Activated CD8-positive, alpha-beta memory T cell treated with anti-CD3 and anti-CD28 coated beads, Interleukin-2, amount 50 U/mL, for 1 hour (primary cell): ENCODE results near the gene JCHAIN.

Source experiments
- DNase-seq: peaks from one replicate; pipeline ENCODE4 v3.0.0-alpha.2; 2020; ENCODE audit errors: extremely low read depth

The JCHAIN gene

DNA sequence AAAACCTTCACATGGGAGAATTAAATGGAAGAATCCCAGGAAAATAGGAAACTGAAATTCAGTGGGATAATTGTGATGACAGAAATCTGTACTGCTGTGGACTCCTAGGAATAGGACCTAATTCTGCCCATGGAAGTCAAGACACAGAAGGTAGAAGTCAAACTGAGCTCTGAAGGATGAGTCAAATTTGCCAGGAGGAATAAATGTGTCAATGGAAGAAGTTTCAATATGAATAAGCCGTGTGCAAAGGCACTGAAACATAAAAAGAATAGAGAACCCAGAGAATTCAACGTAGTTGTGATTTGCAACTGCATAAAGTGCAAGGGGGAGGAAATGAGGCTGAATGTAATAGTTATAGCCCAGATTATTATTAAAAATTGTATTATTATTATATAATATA is 26.1 kb downstream of the JCHAIN start:
- DNase-seq: no peak

DNA sequence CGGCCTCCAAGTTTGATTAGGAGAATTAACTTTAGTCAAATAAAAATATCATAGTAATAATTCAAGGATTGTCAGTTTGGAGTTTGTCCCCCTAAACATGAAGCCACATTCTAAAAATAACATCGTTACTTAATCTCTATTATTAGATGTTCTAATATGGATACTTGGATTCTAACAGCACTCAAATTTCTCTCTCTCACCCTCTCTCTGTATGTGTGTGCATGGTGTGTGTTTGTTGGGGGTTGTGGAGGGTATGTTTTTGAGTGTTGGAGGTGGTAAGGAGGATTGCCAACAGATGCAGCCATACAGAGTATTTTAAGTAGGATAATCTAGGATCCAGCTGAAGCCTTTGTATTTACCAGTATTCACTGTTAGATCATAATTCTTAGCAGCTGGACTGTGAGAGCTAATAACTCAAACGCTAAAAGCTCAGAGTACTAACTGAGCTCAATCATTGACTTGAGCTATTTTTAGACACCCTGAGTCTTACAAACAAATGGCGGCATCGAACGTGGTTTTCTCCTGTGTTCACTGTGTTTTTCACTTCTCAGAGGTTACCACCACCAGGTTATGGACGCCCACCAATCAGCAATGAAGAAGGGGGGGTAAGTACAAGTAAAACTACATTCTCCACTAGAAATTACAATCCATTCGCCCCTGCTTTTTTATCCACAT is 28.9 kb downstream of the JCHAIN start:
- DNase-seq: no peak

DNA sequence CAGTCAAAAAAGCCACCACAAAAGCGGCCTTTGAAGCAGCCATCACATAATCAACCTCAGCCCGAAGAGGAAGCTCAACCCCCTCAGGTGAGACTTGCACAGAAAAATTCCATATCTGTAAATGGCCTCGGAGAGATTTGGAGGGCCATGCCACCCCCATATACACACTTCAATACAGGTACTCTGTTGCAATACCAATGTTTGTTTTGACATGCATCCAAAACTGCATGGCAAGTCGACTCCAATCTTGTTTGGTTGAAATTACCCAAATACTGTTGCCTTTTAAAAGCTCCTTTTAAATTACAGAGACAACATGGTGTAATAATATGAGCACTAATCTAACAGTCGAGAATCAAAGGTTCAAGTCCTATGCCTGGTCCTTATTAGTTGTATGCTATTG is 31.8 kb downstream of the JCHAIN start:
- no peak for DNase-seq

DNA sequence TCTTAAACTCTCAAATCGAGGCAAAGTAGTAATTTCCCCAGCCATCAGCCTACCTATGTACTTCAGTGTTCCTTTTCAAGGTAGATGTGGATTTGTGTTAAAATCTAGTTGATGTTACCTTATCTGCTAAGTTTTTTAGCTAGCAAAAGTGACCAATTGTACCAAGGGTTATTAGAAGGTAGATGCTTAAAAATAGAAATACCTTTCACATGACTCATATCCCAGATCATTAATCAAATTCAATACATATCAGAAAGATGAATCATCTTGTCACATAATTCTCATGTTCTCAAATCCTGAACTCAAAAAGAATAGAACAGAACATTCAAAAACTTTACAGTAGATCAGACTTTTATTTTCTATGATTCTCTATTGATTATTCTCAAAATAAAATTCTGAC is 34.3 kb downstream of the JCHAIN start:
- no peak for DNase-seq

DNA sequence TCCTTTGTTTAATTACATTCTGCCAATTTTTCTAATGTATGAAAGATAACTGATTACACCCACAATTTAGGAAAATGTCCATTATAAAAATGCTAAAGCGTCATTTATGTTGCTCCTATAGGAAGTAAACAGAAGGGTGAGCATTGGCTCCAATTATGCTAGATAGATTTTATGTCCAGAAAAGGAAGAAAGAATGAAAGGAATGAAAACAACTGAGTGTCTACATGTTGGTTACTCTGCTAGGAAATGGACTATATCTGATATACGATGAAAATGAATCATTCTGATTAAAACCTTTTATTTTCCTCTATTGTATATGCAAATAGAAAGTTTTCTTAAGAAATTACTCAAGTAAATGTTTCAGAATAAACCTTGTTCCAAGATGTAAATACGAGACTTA is 36.1 kb downstream of the JCHAIN start:
- no peak for DNase-seq

DNA sequence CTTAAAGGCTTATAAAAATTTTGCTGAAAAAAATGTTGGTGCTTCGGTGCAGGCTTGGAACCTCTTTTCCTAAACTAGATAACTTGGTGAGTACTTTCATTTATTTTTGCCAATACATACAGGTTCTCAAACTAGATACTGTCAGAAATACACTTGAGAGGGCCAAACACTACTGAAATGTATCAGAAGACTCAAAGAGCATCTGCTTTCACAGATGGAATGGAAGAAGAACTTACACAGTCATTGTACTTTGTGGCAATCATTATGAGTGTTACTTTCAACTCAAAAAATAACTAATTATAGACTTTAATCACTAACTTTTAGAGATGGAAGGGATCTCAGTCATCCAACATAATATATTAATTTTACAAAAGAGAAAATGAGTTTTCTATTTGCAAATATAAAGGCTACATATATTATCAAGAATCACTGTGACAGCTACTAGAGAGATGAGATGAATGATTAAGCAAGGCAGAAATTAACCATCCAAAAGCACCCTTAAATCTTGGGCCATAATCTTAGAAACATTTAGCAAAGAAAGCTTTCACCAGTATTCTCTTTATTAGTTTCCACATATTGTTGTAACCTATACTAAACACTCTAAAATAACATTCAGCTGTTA is 36.7 kb downstream of the JCHAIN start:
- no peak for DNase-seq

DNA sequence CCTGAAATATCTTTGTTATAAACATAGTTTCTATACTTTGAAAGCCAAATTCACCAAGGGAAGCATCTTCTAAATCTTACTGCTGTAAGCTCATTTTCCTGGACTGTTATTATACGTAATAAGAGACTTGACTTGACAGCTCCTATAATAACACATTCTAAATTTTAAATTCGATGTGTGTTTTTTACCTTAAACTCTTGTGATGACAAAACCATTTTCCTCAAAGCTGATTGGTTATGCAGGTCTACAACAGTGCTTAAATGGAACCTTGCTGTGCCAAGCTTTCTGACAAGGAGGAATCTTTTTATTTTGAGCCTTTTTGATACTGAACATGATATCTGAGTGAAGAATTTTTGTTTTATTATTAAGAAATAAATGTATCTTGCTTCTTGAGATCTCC is 37.9 kb downstream of the JCHAIN start, which contains the start of gene ENAM:
Gene ENAM, plus strand, starts transcription at position 301 of the 400 bp plus-strand sequence. CDS start 757 bp downstream, outside the sequence.
- DNase-seq: no peak

DNA sequence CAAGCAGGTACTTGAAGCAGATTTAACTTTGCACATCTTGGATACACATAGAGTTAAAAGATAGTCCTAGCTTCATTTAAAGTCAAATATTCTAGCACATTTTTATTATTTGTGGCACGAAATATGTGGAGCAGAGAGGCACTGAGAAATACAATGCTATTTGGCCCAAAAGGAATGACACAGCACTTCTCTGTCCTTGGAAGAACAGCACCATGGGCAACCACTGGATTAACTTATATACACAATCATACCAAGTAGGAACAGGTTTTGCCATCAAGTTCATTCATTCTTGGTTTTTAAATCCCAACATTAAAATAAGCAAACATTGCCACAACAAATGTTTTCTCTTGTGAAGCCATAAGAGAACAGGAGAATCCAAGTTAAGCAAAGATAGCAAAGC is 38.7 kb downstream of the JCHAIN start:
- no peak for DNase-seq

DNA sequence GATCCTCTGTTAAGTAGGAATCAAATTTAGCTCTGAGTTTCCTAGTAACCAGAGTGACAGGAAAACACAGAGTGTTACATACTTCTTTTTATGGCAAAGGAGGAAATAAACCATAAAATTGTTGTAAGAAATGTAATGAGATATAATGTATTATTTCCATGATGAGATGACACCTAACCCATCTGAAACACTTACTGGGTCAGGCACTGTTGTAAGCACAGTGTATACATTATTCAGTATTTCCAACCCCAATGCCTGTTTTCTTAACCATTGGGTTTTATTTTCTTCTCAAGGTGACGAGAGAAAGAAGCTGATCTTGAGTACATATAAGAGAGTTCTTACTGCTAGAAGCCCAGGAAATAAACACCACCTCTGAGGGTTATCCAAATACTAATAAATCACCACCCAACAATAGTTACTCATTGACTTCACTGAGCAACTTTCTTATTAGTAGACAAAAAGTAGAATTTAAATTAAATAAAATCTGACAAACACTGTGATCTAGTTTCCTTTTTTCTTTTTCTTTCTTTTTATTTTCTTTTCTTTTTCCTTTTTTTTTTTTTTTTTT is 42.0 kb downstream of the JCHAIN start:
- DNase-seq: no peak

DNA sequence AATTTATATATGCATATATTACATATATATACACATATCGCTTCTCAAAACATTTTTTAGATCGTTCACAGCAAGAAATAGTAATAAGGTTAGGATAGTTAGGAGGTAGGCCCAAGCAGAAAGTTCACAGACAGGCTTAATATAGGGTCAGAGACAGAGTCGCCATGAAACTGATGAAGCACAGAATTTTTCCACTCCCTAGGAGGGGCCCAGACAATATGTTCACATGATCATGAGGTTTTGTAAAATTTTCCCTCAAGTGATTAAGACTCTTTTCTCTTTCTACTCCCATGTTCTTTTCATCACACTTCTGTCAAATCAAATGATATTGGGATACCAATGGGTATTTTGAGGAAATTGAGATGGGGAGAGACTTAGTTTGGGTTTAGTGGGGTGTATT is 43.0 kb downstream of the JCHAIN start:
- DNase-seq: no peak

DNA sequence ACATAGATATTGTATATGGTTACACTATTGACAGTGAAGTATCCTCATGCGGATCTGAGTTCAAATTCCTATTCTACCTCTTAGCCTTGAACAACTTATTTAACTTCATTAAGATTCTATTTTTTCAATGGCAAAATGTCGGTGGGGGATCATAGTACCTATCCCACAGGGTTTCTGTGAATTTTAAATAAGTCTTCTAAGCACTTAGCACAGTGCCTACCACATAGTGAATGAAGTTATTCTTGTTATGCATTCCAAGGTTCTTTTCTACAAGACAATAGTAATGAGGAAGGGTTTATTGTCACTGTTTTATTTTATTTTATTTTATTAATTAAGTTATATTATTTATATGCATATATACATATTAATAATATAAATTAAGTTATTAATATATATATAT is 46.5 kb downstream of the JCHAIN start:
- DNase-seq: no peak

DNA sequence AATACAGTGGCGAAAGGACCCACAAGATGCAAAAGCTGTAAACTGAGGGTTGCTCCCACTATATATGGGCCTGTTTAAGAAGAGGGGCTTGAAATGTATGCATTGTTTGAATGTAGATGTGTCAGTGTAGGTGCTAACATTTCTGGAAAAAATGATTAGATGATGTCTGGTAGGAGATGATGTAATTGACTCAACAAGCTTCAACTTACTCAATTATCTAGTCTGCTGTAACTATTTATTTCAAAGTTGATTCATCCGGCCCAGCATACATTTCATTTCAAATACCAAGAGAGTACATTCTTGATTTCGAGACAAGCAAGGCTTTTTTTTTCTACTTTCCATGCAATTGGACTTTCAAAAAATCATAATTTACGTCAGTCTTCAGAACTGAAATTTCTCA is 47.0 kb downstream of the JCHAIN start:
- DNase-seq: no peak

DNA sequence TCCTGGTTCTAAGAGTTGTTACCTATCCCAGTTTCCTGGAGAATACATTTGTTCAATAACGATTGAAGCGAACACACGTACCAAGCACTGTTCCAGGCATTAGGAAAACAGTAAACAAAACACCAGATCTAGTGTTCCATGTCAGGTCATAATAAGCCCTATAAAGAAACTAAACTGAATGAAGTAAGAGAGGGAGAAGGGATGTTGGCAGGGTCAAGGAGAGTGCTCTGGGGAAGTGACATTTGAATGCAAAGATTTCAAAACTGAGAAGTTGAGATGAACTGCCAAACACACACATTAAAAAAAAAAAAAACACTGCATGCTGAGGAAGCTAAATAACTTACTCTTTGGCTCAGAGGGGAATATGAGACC is 52.1 kb downstream of the JCHAIN start:
- DNase-seq: no peak

DNA sequence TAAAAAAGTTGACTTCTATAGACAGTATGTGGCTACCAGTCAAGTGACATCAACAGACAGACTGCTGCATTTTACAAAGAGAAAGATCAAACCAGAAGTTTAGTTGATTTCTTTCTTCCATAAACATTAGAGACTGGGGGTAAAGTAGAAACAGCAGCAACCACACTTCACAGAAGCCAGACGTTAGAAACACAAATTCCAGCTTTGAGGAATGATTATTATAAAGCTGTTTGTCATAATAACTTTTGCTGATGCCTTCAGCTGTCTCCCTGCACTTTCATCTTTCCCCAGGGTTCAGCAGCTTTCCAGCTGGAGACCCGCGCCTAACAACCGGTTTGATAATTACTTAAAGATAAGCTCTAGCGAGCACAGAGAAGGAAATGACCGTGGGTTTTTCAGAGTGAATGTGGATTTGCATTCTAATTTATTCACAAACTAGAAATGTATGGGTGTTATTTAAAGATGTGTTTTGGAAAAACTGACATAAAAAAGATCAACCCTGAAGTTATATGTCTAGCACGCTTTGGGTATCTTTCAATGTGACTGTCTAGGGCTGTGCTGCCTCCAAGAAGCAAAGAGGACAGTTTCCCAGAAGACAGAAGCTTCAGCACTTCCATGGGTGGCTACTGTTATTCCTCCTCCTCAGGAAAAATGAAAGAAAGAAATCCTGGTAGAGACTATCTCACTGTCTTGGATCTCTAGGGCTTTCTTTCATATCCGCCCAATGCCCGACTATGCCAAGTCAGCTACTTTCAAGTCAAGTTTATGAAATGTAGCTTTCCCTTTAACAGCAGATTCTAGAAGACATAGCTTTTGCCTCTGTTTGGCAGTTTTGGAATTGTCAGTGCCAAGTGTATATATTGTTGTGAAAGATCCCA is 52.8 kb downstream of the JCHAIN start:
- no peak for DNase-seq

DNA sequence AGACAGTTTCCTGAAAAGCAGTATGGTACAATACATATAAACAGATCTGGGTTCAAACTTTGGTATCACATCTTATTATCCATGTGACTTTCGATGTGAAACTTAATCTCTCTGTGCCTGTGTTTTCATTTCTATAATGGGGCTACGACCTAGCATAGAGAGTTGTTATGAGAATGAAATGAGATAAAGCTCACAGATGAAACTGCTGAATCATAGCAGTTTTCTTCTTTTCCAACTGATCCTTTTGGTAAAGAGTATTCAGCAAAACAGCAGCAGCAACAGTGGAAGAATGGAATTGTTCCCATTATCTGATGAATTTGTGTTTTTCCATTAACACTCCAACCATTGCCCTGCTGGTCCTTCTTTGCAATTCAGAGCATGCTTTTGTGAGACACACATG is 58.0 kb downstream of the JCHAIN start:
- DNase-seq: no peak

DNA sequence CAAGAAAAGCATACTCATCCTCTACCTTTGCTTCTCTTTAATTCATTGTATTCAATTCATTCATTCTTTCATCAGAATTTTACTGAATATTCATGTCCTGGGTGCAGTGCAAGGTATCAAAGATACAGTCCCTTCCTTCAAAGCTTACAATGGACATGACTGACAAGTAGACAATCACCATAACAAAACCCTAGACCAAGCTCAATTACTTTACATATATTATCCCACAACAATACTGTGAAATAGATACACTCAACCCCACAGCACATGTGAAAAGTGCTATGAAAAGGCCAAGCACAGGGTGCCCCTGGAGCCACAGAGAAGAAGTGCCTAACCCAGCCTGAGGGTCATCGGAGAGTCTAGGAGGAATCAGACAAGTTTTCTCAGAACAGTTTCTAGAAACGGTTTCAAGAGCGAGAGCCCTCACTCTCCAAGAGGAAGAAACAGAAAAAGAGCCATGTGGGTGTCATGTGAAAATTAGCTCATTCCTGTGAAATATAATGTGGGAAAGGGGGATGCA is 58.9 kb downstream of the JCHAIN start:
- no peak for DNase-seq

DNA sequence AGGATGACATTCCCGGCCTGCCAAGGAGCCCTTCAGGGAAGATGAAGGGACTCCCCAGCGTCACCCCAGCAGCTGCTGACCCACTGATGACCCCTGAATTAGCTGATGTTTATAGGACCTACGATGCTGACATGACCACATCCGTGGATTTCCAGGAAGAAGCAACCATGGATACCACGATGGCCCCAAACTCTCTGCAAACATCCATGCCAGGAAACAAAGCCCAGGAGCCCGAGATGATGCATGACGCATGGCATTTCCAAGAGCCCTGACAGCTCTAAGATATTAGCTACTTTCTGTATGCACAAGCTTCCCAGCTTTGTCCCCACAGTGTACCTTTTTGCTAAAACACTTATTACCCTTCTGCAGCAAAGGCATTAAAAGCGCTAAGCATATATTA is 59.8 kb downstream of the JCHAIN start:
- no peak for DNase-seq
